ENCODE measurements around the gene ZNF488.

Gene ZNF488

GRCh38 chr10:47348661-47349470 is 35.2 kb downstream of the ZNF488 start:
- DNase-seq: no peak

- no peak for DNase-seq
Measured at GRCh38 chr10:47348138-47348651, 35.9 kb downstream of the ZNF488 start, which contains the start of gene RBP3. Gene RBP3 (plus strand): TSS chr10:47348363. CDS start chr10:47348485, 122 bp downstream.

DNA sequence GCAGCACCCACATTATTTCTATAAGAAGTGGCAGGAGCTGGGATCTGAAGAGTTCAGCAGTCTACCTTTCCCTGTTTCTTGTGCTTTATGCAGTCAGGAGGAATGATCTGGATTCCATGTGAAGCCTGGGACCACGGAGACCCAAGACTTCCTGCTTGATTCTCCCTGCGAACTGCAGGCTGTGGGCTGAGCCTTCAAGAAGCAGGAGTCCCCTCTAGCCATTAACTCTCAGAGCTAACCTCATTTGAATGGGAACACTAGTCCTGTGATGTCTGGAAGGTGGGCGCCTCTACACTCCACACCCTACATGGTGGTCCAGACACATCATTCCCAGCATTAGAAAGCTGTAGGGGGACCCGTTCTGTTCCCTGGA is 36.8 kb downstream of the ZNF488 start:
- DNase-seq: no peak

DNA sequence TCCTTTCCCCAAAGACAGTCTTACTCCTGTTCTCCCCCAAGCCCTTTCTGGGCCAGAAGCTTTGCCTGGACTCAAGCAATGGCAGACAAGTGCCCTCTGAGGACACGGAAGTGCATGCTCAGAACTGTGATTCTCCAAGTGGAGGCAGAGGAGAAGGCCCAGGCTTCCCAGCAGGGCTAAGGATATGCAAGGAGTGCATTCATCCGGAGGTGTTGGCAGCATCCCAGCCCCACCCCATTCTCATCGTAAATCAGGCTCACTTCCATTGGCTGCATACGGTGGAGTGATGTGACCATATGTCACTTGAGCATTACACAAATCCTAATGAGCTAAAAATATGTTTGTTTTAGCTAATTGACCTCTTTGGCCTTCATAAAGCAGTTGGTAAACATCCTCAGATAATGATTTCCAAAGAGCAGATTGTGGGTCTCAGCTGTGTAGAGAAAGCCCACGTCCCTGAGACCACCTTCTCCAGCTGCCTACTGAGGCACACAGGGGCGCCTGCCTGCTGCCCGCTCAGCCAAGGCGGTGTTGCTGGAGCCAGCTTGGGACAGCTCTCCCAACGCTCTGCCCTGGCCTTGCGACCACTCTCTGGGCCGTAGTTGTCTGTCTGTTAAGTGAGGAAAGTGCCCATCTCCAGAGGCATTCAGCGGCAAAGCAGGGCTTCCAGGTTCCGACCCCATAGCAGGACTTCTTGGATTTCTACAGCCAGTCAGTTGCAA is 37.4 kb downstream of the ZNF488 start:
- no peak for DNase-seq

DNA sequence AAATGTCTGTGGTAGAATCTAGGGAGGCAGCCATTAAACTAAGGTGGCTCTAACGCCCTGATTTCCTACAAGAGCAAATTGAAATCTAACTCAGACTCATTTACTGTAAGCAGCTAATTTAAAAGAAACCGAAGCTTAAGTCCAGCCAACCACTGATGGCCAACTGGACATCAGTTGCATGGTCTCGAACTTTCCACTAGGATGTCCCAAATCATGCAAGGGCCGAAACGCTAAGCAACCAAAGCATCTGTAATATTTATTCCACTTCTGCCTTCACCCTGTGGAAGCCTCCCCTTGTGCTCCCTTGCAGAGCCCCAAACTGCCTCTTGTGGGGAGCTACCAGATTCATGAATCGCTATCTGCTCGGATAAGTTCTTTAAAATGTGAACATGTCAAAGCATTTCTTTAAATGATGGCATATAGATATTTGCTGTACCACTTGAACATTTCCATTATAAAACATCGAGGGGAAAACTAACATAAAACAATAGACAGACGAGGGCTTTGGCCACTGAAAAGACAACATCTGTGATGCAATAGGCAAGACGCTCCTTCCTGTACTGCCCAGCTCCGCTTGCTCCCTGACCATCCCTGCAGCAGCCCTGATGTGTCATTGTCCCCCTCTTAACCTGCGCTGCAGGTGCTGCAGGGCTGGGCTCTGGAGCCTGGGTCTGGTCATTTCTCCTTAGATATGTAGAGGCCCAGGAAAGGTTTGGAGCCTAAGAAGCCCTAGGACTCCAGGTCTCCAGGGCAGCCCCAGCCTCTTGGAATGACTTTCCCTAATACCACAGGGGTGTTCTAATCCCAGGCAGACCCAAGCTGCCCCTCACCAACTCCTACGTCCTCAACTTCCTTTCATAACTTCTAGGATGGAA is 38.9 kb downstream of the ZNF488 start:
- DNase-seq: no peak

- peak; percentile 60 for DNase-seq
Measured at GRCh38 chr10:47340608-47341170, 43.4 kb downstream of the ZNF488 start.

DNA sequence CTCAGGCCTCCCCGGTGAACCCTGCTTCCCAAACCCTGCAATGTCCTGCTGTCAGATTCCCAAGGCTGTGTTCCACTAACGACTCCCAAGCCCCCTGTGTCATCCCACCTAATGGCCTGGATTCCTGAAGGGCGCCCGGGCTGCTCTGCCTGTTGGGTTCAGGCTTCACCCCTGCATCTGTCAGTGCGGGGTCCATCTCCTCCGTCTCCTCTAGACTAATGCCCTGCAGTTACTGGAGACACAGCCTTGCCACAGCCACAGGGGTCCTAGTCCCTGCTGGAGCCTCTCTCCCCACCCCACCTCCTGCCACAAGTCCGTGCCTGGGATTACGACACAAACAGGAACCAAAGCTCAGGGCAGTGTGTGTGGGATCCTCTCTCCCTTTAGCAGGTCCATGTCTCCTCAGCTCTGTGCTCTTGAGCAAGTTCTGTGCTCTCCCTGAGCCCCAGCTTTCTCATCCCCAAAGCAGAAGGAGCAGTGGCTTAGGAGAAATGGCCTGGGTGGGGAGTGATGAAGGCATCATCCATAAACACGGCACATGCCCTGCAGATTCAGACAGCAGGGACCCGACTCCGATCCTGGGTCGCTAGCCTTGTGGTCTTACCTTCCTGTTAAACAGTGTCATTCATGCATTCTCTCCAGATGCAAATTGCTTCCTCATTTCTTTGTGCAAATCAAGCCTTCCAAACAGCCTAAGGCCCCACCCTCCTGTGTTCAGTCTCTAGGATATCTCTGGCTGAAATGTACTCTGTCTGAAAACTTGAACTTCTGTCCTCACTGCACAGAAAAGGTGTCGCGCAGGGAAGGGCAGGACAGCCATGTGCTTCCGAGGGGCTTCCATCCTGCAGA is 44.1 kb downstream of the ZNF488 start:
- no peak for DNase-seq

DNA sequence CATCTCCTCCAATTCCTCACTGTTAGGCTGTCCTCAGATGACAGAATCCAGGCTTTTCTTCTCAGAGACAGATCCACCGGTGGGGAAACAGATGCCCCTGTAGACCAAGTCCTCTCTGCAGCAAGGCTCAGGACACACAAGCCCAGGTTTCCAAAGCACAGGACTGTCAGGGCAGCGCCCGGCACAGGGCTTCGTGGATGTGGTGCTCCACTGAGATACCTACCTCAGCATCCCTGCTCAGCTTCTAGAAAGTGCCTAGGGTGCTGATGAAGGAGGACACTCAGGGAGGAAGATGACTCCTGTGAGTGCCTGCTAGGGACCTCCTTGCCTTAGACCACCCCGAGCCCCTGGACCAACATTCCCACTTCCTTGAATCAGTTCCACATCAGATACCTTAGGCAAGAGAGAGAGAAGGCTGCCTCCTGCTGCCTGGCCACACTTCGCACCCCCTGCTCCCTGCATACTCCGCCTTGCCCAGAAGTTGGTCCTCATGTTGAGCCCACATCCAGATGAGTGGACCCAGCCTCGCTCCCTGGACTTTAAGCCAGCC is 44.8 kb downstream of the ZNF488 start:
- DNase-seq: no peak

GRCh38 chr10:47337310-47337709 is 46.8 kb downstream of the ZNF488 start:
- peak; percentile 7 for DNase-seq

GRCh38 chr10:47336387-47337134 is 47.5 kb downstream of the ZNF488 start:
- no peak for DNase-seq

DNA sequence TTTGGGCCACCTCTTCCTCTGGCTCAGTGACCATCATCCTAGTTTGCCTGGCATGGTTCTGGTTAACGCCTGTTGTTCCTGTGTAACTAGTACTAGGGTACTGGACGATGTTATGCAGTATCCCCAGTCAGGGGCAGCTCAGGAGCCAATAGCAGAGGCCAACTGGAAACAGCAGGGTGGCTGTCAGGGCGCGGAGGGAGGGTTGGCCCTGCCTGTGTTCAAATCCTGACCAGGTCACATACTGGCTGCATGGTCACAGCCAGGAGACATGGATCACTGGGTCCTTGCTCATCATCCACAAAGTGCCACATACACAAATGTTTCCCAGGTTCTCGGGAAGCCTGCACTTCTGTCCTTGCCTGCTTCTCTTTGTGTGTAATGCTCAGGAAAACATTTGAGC is 48.2 kb downstream of the ZNF488 start:
- DNase-seq: no peak

GRCh38 chr10:47334466-47335295 is 49.4 kb downstream of the ZNF488 start:
- DNase-seq: no peak

DNA sequence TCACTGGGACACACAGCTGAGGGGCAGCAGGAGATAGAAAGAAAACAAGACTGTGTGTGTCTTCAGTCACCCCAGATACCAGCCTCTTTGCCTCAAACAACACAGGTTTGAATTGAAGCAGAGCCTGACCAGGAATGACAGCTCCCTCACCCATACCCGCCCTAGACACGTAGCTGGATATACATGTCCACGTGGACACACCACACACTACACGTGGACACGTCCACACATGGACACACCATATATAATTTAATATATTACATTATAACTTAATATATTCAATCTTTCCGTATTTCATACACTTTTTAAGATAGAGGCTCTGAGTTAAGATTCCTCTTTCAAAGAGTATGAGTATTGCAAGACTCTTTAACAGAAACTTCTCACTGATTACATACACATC is 50.6 kb downstream of the ZNF488 start:
- no peak for DNase-seq

GRCh38 chr10:47332946-47333345 is 51.1 kb downstream of the ZNF488 start:
- no peak for DNase-seq

DNA sequence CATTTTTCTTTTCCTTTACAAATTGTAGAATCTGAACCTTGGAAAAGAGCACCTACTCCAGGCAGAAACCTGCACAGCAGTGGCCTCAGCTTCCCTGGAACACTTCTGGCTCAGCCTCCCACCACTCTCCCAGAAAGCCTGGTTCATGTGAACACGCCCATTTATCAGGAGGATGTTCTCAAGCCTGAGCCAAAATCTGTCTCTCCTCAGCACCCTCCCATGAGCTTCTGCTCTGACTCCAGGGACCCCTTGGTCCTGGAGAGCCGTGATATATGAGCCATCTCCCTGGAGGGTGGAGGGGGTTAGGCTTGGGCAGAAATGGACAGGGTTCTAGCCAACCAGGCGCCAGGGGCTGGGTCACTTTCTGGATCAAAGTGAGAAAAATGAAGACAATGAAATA is 51.7 kb downstream of the ZNF488 start:
- DNase-seq: no peak

- no peak for DNase-seq
Measured at GRCh38 chr10:47331954-47332353, 52.1 kb downstream of the ZNF488 start.

- DNase-seq: no peak
Measured at GRCh38 chr10:47331491-47331890, 52.6 kb downstream of the ZNF488 start.

GRCh38 chr10:47330804-47331203 is 53.3 kb downstream of the ZNF488 start:
- no peak for DNase-seq

DNA sequence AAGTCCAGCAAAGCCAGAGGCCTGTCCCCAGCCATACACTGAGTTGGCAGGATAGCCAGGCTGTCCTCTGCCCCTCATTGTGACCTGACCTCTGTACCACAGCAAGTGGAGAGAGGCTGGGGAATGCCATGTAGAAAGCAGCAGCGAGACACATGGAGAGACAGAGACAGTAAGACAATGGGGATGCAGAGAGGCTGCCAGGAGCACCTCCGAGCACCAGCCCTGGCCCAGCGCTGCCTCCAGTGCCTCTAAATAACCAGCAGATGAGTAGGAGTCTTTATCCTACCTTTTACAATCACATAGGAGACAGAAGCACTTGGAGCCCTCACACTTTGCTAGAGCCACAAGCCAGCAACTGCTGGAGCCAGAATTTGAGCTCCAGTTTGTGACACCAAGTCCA is 53.7 kb downstream of the ZNF488 start:
- no peak for DNase-seq

DNA sequence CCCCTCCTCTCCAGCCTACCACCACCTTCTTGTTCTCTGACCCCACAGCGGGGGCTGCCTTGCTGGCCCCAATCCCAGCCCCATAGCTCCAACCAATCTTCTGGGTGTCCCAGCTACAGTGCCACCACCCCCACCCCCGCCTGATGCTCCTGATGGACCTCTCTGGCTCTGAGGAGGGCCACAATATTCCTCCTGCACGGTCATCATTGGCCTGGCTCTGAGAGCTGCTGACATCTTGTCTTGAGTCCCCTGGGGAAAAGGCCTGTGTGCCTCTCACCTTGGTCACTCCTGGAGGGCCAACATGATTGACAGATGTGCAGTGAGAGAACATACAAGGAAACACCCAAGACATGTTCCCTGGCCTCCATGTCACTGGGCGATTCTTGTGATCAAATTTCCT is 54.2 kb downstream of the ZNF488 start:
- DNase-seq: no peak
